HG02973 (cell line): ENCODE results near the gene TTLL3.
"Not testable (repeated sequence)": the region's sequence is repeated elsewhere in the genome, so short reads cannot be mapped to it uniquely, and the experiment has no call there.

ENCODE experiments used
- ATAC-seq: cut with Tn5 transposase; IDR thresholded peaks from one replicate; pipeline ENCODE4 v1.9.1; 2021; ENCODE audit warnings: moderate library complexity; ENCODE audit not compliant: unreplicated experiment

TTLL3 gene

DNA sequence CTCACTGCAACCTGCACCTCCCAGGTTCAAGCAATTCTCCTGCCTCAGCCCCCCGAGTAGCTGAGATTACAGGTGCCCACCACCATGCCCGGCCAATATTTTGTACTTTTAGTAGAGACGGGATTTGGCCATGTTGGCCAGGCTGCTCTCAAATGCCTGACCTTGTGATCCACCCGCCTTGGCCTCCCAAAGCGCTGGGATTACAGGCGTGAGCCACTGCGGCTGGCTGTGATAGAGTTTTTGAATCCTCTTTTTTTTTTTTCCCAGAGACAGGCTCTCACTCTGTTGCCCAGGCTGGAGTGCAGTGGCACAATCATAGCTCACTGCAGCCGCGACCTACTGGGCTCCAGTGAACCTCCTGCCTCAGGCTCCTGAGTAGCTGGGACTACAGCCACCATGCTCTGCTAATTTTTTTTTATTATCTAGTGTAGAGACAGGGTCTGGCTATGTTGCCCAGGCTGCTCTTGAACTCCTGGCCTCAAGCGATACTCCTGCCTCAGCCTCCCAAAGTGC, 55.1 kb downstream of the TTLL3 start:
- ATAC-seq, result not testable (repeated sequence)

DNA sequence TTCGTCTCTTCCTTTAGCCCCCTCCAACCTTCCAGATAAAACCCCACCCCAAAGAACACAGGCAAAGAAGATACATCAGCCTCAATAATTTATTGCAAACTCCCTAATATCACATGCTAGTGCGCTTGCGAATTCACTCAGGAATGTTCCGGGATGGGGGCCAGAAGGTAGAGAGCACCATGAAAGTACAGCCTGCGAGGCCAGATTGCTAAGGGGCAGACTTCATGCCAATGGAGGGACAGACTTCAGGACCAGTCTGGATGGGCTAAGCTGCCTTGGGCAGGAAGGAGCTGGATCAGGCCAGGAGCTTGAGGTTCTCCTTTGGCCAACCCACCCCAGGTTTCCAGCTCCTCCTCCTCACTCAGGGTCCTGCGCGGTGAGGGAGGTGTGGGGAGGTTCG, 56.6 kb downstream of the TTLL3 start:
- no peak for ATAC-seq

GRCh38 chr3:9867106-9867505, 57.0 kb downstream of the TTLL3 start:
- no peak for ATAC-seq

GRCh38 chr3:9869955-9870354, 59.9 kb downstream of the TTLL3 start:
- ATAC-seq, result no peak

DNA sequence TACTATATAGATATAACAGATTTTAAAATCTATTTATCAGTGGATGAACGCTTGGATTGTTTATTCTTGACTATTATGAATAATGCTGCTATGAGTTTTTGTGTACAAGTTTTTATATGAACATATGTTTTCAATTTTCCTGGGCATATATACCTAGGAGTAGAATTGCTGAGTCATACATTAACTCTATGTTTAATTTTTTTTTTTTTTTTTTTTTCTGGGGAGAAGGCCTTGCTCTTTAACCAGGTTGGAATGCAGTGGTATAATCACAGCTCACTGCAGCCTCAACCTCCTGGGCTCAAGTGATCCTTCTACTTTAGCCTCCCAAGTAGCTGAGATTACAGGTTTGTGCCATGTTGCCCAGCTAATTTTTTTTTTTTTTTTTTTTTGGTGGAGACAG, 60.9 kb downstream of the TTLL3 start:
- no peak for ATAC-seq

DNA sequence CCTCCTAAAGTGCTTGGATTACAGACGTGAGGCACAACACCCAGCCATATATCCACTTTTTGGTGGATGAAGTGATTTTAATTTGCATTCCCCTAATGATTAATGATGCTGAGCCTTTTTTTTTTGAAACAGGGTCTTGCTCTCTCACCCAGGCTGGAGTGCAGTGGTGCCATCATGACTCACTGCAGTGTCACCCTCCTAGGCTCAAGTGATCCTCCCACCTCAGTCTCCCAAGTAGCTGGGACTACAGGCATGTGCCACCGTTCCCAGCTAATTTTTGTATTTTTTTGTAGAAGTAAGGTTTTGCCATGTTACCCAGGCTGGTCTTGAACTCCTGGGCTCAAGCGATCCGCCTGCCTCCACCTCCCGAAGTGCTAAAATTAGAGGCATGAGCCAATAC, 62.0 kb downstream of the TTLL3 start:
- ATAC-seq, result not testable (repeated sequence)

- no peak for ATAC-seq
These were observed 65.4 kb downstream of the TTLL3 start for GRCh38 chr3:9875448-9875847.

- not testable (repeated sequence) for ATAC-seq
These were observed 66.2 kb downstream of the TTLL3 start for GRCh38 chr3:9876255-9876654.

GRCh38 chr3:9876991-9877390, 66.9 kb downstream of the TTLL3 start:
- no peak for ATAC-seq

GRCh38 chr3:9878700-9879099, 68.6 kb downstream of the TTLL3 start:
- ATAC-seq, result no peak

DNA sequence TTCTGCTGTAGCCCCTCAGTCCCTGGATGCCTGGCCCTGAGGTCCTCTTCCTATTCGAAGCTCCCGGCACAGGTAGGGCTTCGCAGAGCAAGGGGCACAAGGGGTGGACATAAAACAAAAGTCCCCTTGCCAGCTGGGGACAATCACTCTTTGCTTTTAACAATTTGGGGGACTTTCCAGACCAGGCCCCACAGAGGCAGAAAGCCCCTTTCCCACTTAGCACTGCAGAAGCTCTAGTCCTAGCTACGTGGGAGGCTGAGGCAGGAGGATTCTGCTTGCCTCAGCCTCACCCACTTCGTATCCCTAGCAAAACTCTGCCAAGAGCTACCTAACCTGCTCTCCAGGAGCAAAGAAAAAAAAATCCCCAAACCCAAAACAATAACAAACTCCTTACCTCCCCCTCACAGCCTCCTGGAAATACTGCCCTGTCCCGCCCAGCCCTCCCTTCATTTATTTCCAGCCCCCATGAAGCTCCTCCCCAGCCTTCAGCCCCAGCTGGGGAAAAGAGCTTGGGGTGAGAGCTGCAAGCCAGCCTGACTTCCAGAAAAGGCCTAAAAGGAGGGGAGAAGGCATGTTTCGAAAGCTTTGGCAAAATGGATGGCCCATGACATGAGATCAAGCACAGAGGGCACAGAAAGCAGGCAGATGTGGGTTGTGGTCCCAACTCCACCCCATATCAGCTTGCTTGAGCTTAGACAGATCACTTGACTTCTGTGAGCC, 69.9 kb downstream of the TTLL3 start, which contains the start of gene CIDEC:
CIDEC (minus strand) TSS at position 424 of the 720 bp plus-strand sequence. CDS start 1,767 bp downstream, outside the sequence.
- ATAC-seq, result no peak

DNA sequence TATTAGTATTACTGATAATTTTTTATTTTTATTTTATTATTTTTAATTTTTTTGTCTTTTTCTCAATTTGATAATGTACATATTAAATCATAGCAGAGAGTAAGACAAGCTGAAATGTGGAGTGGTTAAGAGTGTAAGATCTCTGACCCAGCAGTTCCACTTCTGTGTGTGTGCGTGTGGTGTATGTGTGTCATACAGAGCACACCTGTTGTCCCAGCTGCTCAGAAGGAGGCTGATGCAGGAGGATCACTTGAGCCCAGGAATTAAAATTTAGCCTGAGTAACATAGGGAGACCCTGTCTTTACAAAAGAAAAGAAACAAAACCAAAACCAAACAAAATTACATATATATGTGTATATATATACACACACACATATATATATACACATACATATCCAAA, 71.4 kb downstream of the TTLL3 start:
- no peak for ATAC-seq

DNA sequence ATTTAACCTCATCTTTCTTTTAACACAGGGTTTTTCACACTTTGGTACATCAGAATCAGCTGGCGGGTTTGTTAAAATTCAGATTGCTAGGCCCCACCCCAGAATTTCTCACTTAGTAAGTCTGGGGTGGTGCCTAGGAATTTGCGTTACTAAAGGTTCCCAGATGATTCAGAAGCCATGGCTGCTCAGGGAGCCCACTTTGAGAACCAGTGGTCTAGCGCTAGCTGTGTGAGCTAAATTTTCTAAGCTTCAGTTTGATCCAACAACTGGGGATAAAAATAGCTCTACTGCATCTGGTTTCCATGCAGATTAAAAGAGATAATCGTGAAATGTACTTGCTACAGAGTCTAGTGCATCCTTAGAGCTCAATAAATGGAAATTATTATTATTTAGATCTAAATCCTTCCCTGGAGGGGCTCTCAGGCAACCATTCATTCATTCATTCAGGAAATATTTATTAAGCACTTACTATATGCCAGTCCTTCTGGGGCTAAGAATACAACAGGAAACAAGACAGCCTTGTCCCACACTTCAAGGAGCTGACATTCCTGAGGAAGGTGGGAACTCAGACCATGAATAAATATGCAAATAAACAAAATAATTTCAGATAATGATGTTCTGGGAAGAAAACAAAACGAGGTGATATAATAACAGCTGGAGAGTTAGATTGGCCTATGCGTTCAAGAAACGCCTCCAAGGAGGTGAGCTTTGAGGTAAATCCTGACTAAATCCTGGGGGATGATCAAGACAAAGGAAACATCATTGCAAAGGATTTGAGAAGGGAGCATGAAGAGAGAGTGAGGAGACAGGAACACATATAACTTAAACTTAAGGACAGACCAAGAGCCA, 73.9 kb downstream of the TTLL3 start:
- ATAC-seq, result no peak

- no peak for ATAC-seq
These were observed 74.6 kb downstream of the TTLL3 start for GRCh38 chr3:9884555-9885165.
